ENCODE results near the gene TDO2.
"Not testable (repeated sequence)": the region's sequence is repeated elsewhere in the genome, so short reads cannot be mapped to it uniquely, and the experiment has no call there.

The TDO2 gene

GRCh38 chr4:155887847-155888570 lies 15.5 kb upstream of the TDO2 start:
- TF ChIP-seq CTCF (IDR thresholded peaks at IDR 0.05; ENCODE audit: low read depth, low read length), result no peak

GRCh38 chr4:155889031-155889793 lies 14.3 kb upstream of the TDO2 start:
- Histone ChIP-seq H3K4me3 (ENCODE audit: low read depth, low read length) (no peak overlapping the region), H3K36me3 (no peaks in the 10 kb centered on the region), H3K27ac (no peak overlapping the region), H3K27me3 (ENCODE audit: insufficient read depth, low read depth, severe bottlenecking) (no peaks in the 10 kb centered on the region), H3K9me3 (ENCODE audit: severe bottlenecking) (peaks cover 3% of the 10 kb centered on the region)
- TF ChIP-seq CTCF (IDR thresholded peaks at IDR 0.05; ENCODE audit: low read depth, low read length), result no peak
- no peak for DNase-seq

More at GRCh38 chr4:155887847-155888570, 15.5 kb upstream of the TDO2 start:
- Histone ChIP-seq H3K9me3 (ENCODE audit: severe bottlenecking) (peaks cover 3% of the 10 kb centered on the region), H3K27ac (no peak overlapping the region), H3K4me3 (ENCODE audit: low read depth, low read length) (no peak overlapping the region), H3K27me3 (ENCODE audit: insufficient read depth, low read depth, severe bottlenecking) (no peaks in the 10 kb centered on the region), H3K36me3 (no peaks in the 10 kb centered on the region)
- DNase-seq, result no peak

GRCh38 chr4:155889946-155890345 lies 13.6 kb upstream of the TDO2 start:
- H3K9me3 ChIP-seq (ENCODE audit: severe bottlenecking), result peaks cover 3% of the 10 kb centered on the region
- no peak for DNase-seq
- H3K27me3 ChIP-seq (ENCODE audit: insufficient read depth, low read depth, severe bottlenecking), result no peaks in the 10 kb centered on the region
- no peaks in the 10 kb centered on the region for H3K36me3 ChIP-seq
- TF ChIP-seq CTCF (IDR thresholded peaks at IDR 0.05; ENCODE audit: low read depth, low read length), result no peak
- no peak overlapping the region for H3K4me3 ChIP-seq (ENCODE audit: low read depth, low read length)
- no peak overlapping the region for H3K27ac ChIP-seq

- DNase-seq, result no peak
- TF ChIP-seq CTCF (IDR thresholded peaks at IDR 0.05; ENCODE audit: low read depth, low read length), result no peak
- H3K4me3 ChIP-seq (ENCODE audit: low read depth, low read length), result no peak overlapping the region
- peaks cover 3% of the 10 kb centered on the region for H3K9me3 ChIP-seq (ENCODE audit: severe bottlenecking)
- H3K27me3 ChIP-seq (ENCODE audit: insufficient read depth, low read depth, severe bottlenecking), result no peaks in the 10 kb centered on the region
- no peak overlapping the region for H3K27ac ChIP-seq
- no peaks in the 10 kb centered on the region for H3K36me3 ChIP-seq
These were observed 12.4 kb upstream of the TDO2 start for GRCh38 chr4:155891058-155891457.

- H3K27ac ChIP-seq; H3K36me3 ChIP-seq; H3K9me3 ChIP-seq (ENCODE audit: severe bottlenecking); H3K4me3 ChIP-seq (ENCODE audit: low read depth, low read length); H3K27me3 ChIP-seq (ENCODE audit: insufficient read depth, low read depth, severe bottlenecking); DNase-seq: not testable (repeated sequence)
These were observed 5.1 kb upstream of the TDO2 start for GRCh38 chr4:155898371-155898770.

GRCh38 chr4:155899891-155900290 lies 3.6 kb upstream of the TDO2 start:
- Histone ChIP-seq H3K36me3 (no peaks in the 10 kb centered on the region), H3K4me3 (ENCODE audit: low read depth, low read length) (no peak overlapping the region), H3K9me3 (ENCODE audit: severe bottlenecking) (peaks cover 2% of the 10 kb centered on the region), H3K27ac (no peak overlapping the region), H3K27me3 (ENCODE audit: insufficient read depth, low read depth, severe bottlenecking) (no peaks in the 10 kb centered on the region)
- TF ChIP-seq CTCF (IDR thresholded peaks at IDR 0.05; ENCODE audit: low read depth, low read length), result no peak
- no peak for DNase-seq

Data from WERI-Rb-1 (cell line).